Embryonic facial prominence (tissue), 1 donor: ENCODE data around the gene FOXC1.

ENCODE experiments used
- DNase-seq: peaks from one replicate; pipeline ENCODE4 v3.0.0-alpha.2; 2016; ENCODE audit errors: extremely low spot score

FOXC1 gene

DNA sequence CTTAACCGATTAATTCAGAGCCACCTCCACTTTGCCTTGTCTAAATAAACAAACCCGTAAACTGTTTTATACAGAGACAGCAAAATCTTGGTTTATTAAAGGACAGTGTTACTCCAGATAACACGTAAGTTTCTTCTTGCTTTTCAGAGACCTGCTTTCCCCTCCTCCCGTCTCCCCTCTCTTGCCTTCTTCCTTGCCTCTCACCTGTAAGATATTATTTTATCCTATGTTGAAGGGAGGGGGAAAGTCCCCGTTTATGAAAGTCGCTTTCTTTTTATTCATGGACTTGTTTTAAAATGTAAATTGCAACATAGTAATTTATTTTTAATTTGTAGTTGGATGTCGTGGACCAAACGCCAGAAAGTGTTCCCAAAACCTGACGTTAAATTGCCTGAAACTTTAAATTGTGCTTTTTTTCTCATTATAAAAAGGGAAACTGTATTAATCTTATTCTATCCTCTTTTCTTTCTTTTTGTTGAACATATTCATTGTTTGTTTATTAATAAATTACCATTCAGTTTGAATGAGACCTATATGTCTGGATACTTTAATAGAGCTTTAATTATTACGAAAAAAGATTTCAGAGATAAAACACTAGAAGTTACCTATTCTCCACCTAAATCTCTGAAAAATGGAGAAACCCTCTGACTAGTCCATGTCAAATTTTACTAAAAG, 2.7 kb downstream of the FOXC1 start:
- DNase-seq = no peak

DNA sequence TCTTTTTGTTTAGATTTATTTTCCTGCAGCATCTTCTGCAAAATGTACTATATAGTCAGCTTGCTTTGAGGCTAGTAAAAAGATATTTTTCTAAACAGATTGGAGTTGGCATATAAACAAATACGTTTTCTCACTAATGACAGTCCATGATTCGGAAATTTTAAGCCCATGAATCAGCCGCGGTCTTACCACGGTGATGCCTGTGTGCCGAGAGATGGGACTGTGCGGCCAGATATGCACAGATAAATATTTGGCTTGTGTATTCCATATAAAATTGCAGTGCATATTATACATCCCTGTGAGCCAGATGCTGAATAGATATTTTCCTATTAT, 3.2 kb downstream of the FOXC1 start:
- no peak for DNase-seq

DNA sequence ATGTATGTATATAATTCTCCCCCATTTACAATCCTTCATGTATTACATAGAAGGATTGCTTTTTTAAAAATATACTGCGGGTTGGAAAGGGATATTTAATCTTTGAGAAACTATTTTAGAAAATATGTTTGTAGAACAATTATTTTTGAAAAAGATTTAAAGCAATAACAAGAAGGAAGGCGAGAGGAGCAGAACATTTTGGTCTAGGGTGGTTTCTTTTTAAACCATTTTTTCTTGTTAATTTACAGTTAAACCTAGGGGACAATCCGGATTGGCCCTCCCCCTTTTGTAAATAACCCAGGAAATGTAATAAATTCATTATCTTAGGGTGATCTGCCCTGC, 3.6 kb downstream of the FOXC1 start:
- no peak for DNase-seq

DNA sequence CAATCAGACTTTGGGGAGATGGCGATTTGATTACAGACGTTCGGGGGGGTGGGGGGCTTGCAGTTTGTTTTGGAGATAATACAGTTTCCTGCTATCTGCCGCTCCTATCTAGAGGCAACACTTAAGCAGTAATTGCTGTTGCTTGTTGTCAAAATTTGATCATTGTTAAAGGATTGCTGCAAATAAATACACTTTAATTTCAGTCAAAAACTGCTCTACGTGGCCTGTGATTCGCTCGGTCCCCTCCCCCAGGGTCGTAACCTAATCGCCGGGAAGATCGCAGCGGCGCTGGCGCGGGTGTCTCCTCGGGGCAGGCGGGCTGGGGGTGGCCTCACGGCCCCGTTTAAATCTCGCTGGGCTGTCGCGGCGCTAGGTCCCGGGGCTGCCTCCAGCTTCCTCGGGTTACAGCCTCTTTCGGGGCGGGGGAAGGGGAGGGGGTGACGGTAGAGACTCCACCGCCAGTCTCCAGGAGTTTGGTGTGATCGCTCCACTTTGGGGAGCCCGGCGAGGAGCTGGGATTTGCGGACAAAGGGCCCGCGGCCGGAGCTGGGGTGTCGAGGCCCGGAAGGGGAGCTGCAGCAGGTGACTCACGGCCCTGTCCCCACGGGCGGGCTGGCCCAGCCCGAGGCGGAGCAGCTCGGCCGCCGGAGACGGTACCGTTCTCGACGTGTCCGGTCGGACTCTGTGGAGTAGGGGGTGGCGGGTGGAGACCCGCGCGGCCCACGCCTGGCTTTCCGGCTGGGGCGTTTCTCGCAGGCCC, 4.2 kb downstream of the FOXC1 start:
- DNase-seq = no peak

DNA sequence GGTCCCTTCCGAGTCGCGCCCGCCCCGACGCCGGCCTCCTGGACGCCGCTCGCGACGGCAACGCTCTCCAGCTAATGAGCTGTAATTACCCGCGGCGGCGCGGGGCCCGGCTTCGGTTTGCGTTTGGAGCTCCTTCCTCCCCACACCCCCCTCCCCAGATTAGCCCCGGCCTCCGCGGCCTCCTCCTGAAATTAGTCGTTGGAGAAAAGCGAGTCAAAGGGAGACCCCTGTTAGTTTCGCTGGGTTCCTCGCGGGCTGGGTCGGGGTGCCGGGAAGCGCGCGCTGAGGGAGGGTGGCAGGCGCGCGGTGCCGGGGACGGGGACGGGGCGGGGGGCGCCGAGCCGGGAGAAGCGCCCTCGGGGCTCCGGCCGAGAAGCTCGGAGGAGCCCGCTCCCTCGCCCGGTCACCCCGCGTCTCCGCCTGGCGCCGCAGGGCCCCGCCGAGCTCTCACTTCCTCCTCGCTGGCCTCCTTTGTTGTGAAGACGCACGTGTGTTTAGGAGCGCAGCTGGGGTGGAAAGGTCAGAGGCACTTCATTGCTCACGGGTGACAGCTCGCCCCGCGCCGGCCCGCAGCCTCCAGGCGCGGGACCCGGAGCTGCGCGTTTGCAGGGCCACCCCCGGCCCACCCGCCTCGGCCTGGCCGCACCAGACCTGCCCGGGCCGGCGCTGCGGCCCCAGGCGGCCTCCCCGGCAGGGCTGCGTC, 4.9 kb downstream of the FOXC1 start:
- DNase-seq = no peak

DNA sequence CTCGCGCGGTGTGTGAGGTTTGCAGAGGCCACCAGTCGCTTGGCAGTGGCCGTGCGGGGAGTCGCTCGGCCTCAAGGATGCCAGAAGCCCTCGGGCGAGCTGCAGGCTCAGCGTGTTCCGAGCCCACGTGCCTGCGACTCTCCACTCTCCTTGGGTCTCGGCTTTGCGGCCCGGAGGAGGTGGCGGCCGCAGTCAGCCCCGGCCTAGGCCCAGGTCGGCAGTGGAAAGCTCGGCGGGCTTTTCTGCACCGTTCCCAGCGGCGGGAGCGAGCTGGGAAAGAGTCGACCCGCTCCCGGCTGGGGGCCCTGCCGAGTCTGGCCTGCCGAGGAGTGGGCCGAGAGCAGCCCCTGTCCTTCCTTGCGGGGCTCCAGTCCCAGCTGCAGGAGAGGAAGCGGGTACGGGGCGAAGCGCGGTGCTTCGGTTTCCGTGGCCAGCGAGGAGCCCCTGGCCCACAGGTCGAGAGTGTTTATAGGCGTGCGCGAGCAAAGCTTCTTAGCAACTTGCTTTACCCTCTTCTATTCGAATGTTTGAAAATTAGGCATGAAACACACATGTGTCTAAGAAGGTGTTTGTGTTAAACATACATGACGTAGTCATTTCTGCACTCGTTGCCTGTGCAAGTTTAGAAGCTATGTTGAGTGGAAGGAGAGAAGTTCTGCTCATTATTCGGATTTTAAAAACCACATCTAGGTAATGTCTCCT, 5.6 kb downstream of the FOXC1 start:
- no peak for DNase-seq

DNA sequence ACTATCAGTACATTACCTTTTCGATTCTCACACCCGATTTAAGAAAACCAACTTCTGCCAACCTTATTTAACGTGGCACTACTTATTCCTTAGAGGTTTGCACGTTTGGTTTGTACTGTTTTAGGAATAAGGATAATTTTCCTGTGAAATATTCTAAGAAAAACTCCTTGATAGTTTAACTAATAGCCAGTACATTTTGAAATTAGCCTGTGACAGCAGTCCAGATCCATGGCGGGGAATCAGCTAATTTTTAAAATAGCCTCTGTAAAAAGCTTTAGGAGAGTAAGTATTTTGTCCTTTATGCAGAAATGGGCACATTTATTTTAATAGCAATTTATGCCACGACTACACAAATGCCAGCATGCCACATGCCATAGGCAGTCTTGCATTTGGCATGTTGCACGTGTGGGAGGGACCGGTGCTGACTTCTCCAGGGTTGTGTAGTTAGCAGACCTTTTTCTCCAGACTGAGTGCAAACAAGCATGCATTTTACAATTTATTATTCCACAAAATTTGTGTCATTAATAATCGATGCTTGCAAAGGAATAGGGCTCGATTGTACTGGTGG, 6.2 kb downstream of the FOXC1 start:
- no peak for DNase-seq

DNA sequence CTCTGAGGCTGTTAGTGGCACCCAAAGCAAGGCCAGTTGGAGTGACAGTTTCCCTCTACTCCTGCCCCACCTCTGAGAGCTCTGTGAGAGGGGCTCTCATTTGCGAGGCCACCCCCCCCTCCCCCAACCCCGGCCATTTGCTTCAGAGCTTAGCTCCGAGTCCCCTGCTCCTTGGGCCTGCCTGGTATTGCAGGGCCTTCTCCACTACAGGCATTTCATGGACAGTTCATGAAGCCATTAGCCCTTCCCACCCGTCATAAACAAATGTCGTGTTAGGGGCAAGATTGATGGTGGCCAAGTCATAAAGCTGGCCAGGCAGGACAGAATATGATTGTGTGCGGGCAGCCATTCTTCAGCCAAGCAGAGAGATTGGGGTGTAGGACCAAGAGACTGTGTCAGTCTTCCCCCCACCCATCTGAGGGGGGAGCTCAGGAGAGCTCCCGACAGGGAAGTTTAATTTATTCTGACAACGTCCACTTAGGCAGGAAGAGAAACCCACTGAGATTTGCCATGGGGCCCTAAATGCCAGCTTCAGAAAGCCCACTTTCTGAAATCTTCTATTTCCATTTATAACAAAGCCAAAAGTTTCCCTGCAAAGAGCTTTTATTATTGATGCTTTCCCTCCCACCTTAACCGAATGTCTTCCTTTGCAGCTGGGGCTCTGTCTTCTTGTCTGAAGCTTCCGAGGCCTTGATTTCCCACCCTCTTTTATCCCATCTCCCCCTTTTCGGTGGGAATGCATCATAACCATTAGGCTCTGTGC, 7.2 kb downstream of the FOXC1 start:
- no peak for DNase-seq

DNA sequence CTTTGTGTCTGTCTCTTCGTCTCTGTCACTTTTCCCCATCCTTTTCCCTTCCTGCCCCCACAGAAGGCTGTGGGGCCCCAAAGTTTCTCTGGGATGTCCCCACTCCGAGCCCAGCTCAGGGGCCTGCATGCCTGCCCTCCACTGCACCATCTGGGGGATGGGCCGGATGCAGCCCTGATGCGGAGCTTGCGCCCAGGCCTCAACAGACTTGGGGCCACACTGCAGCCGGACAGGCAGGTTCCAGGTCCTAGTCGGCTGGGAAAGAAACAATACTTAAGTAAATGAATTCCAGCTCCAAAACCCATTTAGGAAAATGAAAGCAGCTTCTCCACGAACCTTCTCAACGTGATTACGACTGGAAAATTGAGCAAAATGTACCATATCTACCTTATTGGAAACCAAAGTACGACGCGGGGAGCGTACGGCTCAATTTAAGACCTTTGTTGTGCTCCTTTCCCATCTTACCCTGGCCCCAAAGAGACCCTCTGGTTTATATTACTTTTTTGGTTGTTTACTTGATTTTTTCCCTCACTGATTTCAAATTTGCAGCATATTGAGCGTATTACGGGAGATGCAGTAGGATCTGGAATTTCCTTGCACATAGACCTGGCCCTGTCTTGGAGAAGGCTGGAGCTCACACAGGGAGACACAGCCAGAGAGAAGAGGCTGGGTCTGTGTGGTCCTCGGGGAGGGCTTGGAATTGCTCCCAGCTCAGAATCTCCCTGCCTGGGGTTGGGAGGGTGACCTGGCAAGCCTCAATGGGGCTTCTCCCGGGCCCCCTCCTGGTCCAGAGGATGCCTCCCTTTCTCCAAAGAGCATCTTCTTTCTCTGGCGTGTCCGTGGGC, 8.0 kb downstream of the FOXC1 start:
- no peak for DNase-seq

DNA sequence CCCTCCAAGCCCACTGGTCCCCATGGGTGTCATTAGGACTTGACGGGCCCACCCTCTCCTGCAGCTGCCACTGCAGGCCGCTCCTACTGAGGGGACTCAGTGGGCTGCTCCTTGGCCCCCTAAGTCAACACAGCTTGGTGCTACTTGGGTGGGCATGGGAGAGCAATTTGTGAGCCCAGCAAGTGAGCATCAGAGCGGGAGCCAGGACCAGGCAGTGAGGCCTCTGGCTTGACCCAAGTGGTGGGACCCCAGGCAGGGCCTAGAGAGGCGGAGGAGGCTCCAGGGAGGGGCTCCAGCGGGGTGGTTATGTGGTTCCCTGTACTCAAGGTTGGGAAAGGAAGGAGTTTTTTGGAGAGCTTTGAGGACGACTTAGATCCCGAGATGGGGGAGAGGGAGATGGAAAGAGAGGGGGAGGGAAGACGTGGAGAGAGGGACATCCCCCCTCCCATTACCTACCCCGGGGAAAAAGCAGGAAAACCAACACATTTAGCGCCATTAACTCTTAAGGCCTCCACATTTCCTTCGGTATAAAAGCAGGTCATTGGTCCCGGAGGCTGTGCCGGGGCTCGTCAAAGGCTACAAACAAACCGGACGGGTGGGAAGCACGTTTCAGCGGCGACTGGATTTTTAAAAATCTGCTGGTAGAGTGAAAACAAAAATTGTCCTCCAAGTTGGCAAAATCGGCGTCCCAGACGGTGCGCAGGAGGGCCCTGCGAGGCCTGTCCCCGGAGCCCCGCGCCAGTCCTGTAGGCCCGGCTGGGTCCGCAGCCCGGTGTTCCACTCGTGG, 8.8 kb downstream of the FOXC1 start:
- no peak for DNase-seq

DNA sequence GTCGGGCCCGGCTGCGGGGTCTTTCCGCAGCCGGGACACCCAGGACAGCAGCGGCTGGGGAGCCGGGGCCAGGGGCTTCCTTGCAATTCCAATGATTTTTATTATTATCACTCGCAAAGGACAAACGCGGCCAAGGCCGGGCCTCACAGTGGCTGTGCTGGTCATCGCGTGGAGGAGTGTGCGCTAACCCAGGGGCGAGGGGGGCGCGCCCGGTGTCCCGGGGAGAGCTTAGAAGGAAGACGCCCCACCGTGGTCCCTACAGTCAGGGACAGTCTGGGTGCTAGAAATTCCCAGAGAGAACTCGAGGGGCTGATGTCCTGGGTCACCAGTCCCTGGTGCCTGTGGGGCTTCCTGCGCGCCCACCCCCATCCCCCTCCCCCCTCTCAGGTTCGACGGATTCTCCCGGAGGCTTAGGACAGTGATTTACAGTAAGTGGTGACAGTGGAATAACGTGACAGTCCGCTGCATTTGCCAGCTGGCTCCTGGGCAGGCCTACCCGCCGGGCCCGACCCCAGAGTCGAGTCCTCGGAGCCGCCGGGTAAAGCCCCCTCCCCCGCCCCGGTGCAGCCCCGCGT, 9.5 kb downstream of the FOXC1 start:
- no peak for DNase-seq

DNA sequence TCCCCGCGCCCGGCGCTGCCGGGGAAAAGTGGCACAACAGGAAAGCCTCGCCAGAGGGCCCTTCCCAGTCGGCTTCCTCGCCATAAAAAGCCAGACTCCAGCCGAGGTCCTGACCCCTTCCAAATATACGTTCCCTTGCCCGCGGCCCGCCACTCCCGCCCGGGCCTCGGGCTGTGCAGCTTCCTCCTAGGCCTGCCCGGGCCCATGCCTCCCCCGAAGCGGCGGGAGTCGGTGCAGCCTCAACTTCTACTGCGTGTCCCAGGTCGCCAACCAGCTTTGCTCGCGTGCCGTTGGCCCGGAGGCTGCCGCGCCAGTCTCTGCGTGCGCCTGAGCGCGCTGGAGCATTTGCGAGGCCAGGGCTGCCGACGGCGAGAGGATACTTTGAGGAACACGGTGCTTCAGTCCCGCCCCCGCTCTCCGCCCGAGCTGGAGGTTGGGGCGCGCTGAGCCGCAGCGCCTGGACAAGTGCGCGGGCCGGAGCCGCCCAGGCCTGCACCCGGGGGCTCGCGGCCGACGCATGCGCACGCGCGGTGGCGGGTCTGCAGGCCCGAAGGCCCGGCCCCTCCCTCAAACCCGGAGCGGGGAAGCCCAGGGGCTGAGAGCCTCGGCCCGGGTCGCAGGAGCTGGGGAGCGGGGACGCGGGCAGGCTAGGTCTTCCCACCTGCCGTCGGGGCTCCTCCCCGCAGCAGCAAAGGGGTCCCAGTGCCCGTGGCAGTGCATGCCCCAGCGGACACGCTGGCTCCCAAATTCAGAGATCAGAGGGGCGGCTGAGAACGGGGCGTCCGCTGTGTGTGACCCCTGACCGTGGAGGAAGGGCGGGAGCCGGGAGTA, 10.2 kb downstream of the FOXC1 start:
- no peak for DNase-seq

DNA sequence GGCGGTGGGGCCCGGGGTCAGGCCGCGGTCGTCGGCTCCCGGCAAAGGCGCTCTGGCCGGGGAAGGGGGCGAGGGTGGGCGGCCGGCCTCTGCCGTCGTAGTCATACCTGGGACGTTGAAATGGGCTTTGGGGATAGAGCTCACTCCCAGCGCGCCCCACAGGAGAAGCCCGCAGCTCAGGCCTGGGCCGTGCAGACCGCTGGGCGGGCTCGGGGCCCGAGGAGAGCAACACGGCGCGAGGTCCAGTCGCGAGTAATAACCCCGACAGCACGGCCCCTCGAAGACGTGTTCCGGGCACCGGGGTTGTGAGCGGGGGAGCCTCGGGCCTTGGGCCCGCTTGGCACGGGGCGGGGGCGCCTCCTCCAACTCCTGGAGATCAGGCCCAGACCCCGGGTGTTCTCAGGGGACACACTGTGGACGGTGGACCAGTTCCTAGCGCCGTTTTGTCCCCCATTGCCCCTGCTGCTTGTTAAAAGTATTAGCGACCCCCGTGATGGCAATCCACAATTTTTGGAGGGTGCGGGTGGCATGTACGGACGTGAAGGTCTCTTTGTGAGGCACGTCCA, 10.9 kb downstream of the FOXC1 start:
- no peak for DNase-seq

DNA sequence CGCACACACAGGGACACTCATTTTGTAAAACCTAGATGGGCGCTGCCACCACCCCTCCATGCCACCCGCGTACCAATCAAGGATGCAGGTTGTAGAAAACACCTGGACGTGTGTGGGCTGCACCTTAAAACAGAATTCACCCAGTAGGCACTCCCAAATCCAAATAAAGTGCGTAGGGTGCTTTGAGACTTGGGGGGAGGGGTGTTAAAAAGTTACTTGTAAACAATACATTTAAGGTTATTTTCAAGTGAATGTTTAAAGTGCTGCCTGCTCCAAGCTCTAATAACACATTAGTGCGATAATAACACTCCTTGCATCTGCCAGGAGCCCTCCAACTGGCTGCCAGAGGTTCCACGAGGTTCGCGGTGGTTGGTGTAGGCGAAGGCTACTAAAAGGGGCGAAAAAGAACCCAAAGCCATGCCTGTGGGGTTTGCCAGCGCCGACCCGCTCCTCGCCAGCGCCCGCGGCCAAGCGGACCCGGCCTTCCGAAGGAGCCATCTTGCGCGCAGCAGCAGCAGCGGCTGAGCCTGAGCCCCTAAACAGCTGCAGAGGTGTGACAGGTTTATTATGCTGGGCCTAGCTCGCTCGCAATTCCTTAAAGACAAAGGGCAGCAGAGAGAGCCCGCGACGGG, 11.5 kb downstream of the FOXC1 start:
- no peak for DNase-seq

DNA sequence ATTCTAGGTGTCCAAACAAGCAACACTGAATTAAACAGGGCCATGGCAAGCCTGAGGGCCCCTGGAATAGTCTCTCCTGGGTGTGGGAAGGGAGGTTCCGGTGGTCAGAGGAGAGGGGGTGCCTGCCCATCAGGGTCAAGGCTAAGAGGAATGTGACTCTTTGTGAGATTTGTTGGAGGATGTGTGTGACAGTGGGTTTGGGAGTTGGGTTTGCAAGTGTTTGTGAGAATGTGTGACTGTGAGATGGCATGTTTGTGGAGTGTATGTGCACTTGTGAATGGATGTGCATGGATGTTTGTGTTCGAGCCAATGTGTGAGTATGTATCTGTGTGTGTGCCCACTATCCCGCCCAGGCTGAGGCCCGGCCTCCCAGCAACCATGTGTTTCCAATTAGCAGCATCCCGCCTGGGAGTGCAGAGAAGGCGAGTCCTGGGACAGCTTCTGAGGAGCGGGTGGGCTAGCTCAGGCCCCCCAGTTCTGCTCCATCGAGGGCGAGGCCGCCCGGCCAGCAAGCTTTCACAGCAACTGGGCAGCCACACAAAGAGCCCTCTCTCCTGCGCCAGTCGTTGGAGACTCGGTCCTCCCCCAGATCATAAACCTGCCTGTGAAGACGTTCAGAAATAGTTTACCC, 12.6 kb downstream of the FOXC1 start:
- DNase-seq = no peak

DNA sequence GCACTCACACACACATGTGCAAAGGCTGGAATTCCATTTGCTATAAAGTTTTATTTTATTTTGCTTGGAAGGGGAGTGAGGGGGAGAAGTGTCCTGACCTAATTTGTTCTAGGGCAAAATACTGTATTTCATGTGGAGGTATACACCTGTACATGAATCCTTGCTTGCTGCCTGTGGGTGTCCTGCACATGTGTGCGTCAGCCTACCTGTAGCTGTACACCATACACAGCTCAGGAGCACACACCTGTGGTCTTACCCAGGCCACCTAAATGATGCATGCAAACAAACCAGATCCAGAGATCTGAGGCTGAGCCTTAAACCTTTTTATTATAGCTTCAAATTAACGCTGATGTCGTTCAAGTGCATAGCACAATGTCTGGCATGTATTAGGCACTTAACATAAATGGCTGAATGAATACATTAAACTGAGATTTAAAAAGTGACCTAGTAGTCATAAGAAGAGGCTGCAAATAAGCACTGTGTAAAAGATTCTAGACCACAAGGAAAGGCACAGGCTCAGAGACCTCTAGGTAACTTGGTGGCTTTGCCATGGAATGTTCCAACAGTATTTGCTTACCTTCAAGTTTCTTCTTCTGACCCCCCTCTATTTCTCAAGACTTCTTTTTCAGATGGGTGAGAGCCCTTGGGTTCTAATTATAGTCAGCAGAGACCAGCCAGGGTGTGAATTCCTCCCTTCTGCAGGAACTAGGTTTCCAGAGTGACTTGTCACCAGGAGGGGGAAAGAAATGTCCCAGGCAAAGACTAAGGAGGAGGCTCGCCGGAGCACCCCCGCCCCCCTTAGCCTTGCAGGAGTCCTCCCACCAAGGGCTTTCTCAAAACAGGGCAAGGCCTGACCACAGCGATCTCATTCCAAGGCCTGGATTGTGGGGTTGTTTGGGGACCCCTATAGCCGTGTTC, 13.4 kb downstream of the FOXC1 start:
- no peak for DNase-seq
